ENCODE measurements around the gene PAX7.

The PAX7 gene

GRCh38 chr1:18795002-18795689 lies 164.5 kb downstream of the PAX7 start:
- DNase-seq (ENCODE audit: low read depth in 2 of 2) = no peak

GRCh38 chr1:18796950-18797349 lies 166.3 kb downstream of the PAX7 start:
- no peak for DNase-seq (ENCODE audit: low read depth in 2 of 2)

Measured in fibroblast of skin of left quadriceps (primary cell).